Inflammatory macrophage treated with lipopolysaccharide for 1 hour (primary cell): ENCODE measurements around the gene RERE.
"Not testable (repeated sequence)": the region's sequence is repeated elsewhere in the genome, so short reads cannot be mapped to it uniquely, and the experiment has no call there.

Experiments
- DNase-seq, 2 donors: peaks; one replicate each; pipeline ENCODE4 v3.0.0-alpha.2; 2020 to 2022

RERE gene

DNA sequence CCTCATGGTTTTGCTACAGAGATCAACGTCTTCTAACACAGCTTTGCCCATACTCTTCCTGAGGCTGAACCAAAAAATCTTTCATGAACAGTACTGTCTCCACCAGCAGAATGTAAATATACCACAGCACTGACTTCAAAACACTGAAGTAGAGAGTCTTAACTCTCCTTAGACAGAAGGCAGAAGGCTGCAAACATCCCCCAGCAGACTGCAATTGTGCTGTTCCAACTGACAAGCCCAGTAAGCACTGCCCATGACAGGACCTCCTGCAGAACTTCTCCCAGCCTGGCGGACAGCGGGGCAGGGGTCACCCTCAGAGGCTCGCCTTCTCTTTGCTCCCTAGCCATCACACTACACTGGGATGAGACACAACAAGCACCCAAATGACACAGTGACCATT, 218.7 kb downstream of the RERE start:
- DNase-seq = no peak

DNA sequence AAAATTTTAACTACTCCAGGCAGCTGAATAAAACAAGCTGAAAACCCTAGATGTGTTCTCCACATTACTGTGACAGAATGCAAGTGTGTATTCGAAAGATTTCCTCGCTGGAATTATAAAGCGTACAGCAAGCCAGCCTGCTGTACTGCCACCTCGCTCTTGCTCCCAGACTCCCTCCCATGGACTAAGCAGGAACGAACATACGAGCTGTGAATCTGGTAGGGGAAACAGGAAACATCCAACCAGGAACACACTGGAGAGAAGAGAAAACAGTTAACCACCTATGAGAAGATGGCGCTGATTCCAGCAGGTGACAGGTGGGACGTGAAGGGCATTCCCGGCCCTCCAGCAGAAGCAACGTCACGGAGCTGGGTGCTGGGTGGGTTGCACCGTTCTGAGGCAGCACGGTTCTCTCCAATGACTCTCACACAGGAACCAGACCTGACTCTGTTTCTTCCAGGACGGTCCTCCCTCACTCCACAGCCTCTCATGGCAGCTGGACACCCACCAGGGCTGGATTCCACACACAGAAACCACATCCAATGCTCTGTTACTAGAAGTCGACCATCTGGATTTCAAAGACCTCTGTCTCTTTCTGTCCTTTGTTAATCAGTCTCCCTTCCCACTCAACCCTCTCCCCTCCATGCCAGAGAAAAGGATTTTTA, 219.2 kb downstream of the RERE start:
- no peak for DNase-seq

DNA sequence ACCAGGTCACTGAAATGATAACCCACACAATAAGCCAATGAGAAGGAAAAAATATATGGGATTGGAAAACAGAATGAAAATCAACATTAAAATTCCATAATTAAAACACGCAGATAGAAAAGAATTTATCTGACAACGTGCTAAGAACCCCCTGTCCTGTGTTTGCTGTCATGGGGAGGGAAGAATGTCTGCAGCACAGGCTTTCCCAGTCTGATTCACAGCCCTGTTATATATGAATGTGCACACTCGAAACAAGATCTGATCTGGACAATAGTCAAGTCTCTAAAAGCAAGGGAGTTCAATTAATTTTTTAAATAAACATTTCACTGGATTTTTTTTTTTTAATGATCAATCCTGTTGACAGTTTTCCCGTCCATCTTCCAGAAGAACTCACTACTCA, 220.0 kb downstream of the RERE start:
- DNase-seq = no peak

DNA sequence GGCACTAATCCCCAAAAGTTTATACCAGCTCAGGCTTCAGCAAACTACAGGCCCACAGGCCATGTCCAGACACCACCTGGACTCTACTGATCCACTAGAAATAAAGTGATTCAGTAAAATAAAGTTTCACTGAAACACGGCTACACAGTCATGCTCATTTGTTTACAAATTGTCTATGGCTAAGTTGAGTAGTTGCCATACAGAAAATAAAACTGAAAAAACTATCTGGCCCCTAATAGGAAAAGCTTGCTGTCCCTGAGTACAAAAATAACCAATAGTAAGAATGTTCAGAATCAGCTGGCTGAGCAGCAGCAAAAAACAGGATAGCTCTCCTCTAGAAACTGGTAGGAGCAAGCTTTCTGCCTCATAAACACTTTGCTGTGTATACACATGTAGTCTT, 221.5 kb downstream of the RERE start:
- no peak for DNase-seq

DNA sequence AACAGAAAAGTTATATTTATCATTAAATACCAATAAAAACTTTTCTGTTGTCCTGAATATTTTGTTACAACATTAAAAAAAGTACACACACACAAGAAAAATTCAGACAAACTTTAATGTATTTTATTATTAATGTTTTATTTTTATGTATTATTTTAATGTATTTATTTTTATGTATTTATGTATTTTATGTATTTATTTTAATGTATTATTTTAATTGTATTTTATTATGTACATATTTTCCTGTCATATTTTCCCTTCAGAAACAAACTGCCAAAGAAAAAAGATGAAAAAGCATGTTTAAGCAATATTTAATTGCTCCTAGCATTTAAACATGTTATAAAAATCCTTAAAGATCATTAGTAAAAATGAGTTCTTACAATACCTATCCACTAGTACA, 222.1 kb downstream of the RERE start:
- DNase-seq = no peak

DNA sequence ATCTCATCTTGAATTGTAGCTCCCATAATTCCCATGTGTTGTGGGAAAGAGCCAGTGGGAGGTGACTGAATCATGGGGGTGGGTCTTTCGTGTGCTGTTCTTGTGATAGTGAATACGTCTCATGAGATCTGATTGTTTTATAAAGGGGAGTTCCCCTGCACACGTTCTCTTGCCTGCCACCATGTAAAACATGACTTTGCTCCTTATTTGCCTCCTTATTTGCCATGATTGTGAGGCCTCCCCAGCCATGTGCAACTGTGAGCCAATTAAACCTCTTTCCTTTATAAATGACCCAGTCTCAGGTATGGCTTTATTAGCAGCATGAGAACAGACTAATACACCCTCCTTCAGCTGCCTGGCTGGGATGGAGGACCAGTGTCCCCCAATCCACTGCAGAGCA, 224.1 kb downstream of the RERE start:
- not testable (repeated sequence) for DNase-seq

DNA sequence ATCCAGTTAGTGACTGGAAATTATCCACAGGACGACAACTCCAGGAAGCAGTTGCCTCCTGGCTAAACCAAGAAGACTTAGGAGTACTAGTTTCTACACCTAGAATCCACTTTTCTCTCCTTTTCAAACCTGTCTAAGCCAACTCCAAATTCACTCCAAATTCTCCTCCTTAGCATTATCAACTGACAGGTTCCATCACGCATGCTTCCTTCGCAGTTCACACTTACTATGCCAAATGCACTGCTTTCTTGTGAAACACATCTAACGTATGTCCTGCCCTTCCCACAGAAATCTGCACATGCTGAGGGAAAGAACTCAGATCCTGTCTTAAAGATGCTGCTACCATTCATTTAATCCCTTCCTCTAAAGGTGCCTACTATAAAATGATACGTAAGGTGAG, 225.9 kb downstream of the RERE start:
- DNase-seq = no peak

DNA sequence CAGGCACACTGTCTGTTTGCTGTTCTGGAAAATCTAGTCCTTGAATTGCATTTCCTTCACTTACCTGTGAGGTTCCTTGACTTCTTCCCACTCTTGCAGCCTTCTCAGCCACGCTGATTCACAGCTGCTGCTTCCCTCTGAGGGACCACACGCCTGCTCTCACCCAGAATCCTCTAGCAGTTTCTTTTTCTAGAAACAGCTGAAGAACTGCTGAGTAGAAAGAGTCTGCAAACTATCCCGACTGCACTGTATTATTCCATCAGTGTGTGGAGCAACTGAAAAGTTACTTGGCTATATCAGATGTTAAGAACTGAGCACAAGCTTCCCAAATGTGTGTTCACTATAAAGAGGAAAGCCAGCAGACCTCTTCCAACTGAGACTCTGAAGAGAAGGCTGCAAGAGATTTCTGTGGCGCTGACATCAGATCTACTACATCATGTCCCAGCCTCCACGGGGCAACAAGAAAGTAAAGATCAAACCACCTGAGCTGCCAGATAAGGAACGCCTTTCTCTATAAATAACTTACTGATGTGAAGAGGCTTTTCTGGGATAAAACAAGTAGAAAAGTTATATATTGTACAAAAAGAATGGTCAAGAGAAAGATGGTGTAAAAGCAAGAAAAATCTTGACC, 226.6 kb downstream of the RERE start:
- no peak for DNase-seq

DNA sequence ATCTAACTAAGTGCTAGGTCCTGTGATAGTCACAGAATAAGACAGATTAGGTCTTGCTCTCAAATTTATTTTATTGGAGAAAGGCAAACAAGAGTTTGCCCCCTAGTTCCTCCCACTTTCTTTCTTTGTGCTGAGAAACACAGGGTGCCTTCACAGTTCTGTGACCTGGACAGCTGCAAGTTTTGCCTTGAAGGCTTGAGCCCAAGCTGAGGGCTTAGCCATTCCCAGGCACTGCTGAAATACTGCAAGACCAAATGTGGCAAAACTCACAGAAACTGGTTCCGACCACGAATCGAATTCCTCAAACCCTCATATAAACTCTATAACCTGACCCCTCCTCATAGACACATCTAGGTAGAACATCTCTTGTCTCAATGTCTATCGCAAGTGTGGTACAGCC, 227.9 kb downstream of the RERE start:
- no peak for DNase-seq

DNA sequence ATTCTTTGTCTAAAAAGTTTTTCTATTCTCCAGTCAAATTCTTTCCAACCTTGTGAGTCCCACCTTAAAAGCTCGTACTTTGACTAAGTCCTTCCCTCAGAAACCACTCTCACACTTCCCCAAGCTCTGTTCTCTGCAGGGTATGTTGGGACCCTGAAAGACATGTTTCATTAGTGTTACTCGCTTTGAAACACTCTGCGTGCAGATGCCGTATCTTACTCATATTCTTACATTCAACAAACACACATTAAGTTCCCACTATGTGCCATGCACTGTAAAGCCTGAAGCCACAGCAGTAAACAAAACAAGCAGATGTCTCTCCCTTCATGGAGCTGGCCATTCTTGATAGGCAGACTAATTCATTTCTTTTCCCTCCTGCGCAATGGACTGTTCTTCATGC, 229.7 kb downstream of the RERE start:
- no peak for DNase-seq

DNA sequence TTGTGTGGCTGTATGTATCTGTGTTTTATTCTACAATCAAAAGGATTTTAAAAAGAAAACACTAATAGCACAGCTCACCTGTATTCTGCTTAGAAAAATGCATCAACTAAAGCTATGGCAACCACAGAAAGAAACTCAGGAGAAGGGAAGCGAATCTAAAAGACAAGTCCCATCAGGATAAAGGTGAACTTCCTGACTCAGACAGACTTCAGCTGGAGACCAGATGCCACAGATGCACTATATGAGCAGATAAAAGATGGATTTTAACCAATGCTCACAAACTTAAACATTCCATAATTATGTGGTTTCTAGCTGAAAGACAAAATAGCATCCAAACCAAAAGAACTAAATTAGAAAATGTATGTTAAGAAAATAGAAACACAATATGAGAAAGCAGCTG, 231.0 kb downstream of the RERE start:
- DNase-seq = no peak

DNA sequence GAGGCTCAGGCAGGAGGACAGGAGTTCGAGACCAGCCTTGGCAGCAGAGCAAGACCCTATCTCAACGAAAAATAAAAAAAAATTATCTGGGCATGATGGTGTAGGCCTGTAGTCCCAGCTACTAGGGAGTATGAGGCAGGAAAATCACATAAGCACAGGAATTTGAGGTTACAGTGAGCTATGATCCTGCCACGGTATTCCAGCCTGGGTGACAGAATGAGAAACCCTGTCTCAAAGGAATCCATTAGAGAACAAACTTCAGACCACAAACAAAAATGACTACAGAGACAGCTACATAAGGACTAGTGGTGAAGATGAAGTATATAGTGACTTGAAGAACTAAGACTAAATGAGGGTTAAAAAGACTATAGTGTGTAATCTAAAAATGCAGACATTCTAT, 233.1 kb downstream of the RERE start:
- no peak for DNase-seq

DNA sequence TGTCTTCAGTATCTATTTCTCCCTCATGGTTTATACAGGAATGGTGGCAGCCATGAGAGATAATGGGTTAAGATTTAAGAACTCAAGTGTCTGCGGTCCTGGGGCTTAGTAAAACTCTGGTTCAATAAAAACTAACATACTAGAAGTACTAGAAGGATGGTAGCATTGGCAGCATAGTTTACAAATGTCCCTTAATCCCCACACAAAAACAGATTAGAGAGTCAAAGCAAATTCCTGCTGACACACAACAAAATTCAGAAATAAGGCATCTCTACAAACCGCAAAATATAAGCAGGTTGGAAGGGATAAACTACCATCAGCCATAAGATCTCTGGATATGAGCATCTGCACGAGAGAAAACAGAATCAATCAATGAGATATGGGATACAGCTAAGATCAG, 234.4 kb downstream of the RERE start:
- no peak for DNase-seq

DNA sequence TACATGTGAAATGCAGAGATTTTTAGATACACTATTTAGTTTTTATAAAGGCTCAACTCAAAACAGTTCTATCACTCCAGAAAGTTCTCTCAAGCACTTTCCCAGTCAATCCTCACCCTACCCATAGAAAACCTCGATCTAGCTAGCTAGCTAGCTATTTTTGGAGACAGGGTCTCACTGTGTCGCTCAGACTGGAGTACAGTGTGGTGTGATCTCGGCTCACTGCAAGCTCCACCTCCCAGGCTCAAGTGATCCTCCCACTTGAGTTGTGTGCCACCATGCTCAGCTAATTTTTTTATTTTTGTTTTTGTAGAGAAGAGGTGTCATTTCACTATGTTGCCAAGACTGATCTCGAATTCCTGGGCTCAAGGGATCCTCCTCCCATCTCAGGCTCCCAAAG, 236.9 kb downstream of the RERE start:
- DNase-seq = no peak

DNA sequence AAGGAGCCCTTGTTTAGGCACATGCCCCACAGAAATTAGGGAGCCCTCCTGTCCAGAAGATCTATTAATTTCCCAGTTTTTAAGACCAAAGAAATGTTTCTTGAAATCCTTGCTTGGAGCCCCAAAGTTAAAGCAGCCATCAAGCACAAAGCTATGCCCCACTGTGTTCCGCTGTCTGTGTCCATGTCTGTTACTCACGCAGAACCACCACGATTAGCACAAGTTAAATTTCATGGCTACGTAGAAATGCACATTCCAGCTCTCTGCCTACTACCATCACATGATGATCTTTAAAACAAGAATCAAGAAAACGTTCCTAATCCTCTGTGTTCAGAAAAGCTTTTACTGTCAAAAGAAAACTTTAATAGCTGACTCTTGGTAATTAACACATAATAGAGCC, 238.5 kb downstream of the RERE start:
- DNase-seq = no peak

DNA sequence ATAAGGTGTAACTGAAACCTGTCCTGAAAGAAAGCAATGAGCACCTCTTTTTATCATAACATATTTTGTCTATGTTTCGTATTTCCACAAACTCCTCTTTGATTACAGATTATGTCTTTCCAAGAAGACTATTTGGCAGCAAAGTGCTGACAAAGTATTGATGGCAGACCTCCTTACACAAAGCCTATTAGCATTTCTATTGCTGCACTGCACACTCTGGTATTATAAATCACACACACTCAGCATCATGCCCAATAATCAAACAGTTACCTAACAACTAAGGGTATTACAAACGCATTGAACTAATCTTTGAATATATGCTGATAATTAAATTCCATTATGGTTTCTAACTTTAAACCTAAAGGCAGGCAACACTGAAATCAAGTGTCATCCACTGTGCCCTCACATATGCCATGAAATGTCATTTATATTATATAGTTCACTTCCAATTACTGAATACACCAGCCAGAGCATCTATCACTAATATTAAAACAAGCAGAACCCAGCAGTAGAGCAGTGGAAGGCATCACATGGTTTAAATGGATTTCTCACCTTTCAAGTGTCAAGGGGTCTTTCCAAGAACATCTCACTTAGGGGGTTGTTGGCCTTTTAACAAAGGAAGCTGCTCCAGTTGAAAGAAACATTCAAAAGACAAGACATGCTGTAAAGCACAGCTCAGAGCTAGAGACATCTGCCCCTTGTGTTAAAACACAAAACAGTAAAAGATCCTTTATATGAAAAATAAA, 239.1 kb downstream of the RERE start:
- no peak for DNase-seq

DNA sequence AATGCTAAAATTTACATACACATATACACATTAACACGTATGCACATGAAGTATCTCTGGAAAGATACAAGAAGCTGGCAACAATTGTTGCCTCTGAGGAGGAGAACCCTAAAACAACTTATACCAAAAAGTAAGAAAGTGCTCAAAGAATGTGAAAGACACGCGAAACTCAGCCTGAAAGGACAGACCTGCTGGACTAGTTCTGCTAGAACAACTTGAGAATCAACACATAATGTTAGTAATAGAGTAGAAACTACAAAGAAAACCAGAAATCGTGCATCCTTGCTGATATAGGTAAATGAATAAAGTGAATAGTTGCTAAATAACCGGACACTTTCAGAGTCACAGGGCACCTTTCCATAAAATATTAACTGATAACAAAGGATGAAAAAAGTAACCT, 242.5 kb downstream of the RERE start:
- DNase-seq = no peak

DNA sequence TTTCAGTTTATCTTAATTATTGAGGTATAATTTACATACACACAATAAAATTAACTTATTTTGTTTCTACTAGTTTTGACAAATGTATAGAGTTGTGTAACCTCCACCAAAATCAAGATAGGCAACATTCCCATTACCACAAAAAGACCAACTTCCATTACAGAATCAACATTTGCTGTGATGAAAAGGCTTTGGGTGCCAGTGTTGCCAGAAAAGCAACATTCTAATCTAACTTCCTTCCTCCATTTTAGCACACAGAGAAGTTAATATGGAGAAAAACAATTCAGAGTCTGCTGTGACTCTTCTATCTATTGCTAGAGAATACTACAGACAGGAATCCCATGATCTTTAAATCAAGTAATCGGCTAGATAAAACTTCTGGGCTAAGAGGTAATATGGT, 245.3 kb downstream of the RERE start:
- no peak for DNase-seq

DNA sequence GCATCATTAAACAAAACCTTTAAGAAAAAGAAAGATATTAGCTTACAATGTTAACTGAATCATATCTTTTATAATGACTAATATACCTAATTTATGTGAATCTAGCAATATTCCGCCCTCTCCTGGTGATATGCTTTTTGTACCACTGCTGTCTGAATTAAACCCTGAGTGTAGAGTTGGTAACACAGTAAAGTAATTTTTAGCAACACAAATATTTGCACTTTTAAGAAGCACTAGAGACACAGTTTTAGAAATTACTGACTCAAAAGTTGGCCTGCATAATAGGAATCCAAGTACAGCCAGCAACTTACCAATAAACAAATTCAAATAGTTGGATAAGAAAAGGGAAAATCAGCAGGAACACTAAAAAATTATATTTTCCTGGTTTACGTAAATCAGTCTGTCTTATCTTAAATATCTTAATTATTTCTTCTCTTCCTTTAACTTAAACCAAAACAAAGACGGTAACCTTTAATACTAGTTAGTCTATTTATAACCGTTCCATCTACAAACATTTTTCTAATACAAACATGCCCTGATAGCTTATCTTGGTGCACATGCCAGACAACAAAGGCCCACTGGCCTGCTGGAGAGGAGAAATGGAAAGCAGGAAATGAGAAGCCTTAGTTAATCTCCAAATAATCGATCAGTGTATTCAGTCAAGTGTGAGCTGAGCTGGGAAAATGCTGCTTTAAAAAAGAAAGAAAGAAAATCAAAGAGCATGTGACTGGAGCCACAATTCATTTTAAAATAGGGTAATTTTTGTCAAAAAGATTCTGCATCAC, 246.0 kb downstream of the RERE start:
- DNase-seq = no peak

DNA sequence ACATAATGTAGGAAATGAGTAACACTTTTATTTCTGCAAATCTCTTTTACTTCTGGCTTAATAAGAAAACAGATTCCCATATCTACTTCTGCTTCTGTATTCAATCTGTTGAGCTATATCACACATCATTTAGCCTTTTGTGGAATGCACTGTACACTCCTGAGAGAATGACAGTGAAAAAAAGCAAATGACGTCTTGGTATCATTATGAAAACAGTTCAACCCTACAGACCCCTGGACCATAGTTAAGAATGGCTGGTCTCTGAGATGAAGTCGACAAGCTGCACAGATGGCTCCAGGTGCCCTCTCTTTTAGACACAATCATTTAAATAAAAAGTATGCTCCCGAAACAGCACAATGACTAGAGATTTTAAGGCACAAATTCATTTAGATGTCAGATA, 247.0 kb downstream of the RERE start:
- DNase-seq = no peak

DNA sequence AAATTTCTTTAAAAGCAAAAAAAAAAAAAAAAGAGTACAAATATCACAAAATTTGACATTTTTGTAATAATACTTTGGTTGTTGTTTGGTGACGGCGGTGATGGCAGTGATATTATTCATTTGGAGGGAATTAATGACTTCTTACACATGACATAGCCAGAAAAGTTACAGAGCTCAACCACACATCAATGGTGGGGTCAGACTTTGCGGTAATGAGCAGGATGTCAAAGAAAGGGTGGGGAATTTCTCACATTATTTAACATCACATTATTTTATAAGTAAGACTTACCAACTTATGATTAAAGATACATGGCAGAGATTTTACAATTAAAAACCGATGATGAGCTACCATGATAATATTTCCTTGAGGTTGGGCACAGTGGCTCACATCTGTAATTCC, 248.2 kb downstream of the RERE start:
- DNase-seq = no peak

DNA sequence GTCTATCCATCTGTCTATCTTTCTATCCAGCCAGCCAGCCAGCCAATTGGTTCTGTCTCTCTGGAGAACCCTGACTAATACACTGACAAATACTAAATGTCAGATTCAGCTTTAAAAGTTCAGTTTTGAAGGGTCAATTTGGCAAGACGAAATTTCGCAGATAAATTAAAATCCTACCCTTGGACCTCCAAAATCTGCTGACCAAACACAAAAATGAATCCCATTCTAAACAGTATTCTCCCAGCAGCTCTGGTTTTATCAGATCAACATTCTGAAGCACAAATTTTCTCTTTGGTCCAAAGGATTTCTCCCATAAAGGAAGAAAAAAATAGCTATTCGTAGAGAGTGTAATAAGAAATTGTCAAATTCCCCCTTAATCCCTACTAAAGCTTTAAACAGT, 248.6 kb downstream of the RERE start:
- DNase-seq = no peak

DNA sequence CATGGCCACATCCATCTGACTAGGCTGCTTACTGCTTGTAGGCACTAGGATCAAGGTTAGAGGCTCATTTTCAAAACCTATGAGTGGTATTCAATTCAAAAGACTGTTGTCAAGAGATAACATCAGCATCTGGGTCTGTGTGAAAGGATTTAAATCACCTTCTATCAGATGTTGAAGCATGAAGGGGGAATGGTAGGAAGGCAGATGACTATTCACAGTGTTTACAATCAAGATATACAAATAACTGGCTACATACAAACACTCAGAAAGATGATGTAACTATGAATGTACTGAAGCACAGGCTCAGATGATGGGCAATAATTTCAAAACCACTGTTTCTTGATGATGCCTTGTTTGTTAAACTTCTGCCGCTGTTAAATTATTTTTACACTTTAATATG, 250.3 kb downstream of the RERE start:
- DNase-seq = no peak

DNA sequence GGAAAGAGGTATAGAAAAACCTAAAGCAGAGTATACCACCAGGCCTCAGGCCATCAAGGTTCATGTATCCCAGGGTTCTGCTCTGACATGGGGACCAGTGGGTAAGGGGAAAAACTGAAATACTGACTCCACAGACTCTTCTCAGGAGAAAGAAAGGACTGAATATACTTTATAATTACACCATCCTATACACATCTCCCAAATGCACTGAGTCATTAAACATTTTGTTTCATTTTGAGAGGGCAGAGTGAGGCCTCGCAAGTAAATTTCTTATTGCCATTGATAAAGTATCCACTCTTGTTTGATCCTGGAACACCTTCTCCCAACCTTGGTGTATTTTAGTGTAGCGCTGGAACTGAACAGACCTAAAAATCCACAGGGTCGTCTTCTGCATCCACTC, 251.6 kb downstream of the RERE start:
- DNase-seq = no peak
